ENCODE results near the gene TXNDC17.
"Not testable (repeated sequence)": the region's sequence is repeated elsewhere in the genome, so short reads cannot be mapped to it uniquely, and the experiment has no call there.

The TXNDC17 gene

DNA sequence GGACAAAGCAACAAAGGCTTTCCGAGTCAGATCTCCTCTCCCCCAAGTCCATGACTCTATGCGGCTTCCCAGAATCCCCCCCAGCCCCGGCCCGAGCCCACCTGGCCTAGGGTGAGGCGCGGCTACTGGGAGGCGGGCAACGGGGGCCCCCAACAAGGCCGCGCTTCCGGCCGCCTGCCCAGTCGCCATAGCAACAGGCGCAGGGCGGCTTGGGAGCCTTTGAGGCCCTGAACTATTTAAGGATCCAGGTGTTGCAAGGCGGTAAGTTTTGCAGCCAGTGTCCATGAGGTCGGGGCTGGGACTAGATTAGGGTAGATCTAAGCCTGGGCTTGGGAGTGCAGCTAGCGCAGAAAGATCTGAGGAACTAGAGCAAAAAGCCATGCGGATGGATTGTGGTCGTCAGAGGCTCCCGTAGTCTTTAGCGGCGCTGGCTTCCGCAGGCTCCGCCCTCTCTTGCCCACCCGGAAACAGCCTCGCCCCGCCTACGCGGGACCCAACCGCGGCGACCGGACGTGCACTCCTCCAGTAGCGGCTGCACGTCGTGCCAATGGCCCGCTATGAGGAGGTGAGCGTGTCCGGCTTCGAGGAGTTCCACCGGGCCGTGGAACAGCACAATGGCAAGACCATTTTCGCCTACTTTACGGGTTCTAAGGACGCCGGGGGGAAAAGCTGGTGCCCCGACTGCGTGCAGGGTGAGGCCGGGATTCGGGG lies at the start of gene TXNDC17, which contains the start of gene KIAA0753:
TSS of gene TXNDC17 (plus strand) at position 525 of the 711 bp plus-strand sequence. CDS start at position 548, 23 bp downstream.
TSS of gene KIAA0753 (minus strand) at position 176 of the 711 bp plus-strand sequence. CDS start 5,608 bp downstream, outside the sequence.
- DNase-seq (ENCODE audit: extremely low read depth in 1 of 2, low read depth in 1 of 2), result peak; percentile 60 to 82

DNA sequence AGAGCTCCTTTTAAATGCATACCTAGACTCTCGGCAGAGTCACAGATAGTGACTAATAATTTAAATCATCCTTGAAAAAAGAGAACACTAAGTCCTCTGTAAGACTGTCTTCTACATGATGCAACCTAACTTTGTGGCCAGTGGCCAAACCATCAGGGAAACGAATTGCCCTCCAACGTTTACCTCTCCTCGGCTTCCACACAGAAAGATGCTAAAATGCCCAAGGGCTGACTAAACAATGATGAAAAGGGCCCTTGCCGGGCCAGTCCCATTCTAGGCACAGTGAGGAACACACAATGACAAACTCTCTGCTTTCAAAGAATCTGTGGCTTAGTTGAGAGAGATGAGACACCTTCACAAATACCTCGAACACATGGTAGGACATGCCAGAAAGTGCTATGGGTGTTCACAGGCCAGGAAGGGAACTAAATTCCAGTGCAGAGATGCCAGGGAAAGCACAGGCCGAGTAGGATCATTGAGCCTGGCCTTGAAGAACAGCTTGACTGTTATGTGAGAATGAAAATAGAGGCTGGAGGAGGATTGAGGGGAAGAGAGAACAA lies 49.2 kb upstream of the TXNDC17 start:
- DNase-seq (ENCODE audit: extremely low read depth in 1 of 2, low read depth in 1 of 2), result no peak

DNA sequence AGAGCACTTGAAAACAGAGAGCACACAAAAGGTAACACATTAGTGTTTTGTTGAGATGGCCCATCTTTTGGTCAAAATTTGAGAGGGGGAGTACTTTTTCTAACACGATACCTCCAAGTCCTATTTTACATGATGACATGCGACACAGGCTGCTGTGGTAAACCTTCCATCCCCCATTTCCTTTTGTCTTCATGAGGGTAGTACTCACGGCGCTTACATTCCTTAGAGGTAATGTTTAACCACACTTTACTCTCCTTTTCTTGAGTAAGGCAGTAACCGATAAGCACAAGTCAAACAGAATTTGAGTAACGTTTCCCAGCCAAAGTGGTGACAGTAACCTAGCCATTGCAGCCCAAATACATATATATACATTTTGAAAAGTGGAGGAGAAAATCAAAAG lies 48.7 kb upstream of the TXNDC17 start:
- no peak for DNase-seq (ENCODE audit: extremely low read depth in 1 of 2, low read depth in 1 of 2)

DNA sequence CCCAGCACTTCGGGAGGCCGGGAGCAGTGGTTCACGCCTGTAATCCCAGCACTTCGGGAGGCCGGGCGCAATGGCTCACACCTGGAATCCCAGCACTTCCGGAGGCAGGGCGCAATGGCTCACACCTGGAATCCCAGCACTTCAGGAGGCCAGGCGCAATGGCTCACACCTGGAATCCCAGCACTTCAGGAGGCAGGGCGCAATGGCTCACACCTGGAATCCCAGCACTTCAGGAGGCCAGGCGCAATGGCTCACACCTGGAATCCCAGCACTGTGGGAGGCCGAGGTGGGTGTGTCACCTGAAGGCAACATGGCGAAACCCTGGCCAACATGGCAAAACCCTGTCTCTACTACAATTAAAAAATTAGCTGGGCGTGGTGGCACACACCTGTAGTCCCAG lies 47.5 kb upstream of the TXNDC17 start:
- not testable (repeated sequence) for DNase-seq (ENCODE audit: extremely low read depth in 1 of 2, low read depth in 1 of 2)

DNA sequence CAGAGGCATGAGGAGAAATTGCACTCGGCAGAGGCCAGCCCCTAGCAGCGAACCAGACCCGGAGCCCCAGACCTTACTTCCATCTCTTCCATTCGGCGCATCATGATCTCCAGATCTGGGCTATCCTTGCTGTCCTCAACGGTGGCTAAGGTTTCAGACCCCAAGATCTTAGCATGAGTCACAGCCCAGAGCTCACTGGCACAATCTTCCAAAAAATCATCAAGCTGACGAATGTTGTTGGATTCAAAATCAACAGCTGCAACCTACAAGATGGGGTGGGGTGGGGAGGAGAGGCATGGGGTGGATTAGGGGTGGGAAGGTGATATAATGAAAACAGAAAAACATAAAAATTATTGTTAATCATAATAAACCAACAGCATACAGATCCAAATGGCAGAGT lies 44.8 kb upstream of the TXNDC17 start:
- DNase-seq (ENCODE audit: extremely low read depth in 1 of 2, low read depth in 1 of 2), result no peak

DNA sequence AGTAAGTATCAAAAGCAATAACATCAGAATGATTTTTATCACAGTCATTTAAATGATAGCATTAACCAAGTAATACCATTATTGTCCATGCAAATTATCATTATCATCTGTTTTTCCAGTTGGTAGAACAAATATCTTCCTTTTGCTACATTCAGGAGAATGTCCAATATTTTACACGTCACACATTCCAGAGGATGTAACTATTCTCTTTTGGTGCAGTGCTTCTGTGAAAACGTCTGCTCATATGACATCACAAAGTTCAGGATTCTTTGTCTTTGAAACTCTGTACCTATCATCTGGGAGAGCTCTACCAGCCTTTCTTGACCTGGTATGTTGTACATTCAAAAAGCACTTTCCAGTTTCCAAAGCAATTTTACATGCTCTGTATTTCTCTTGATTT lies 44.3 kb upstream of the TXNDC17 start:
- DNase-seq (ENCODE audit: extremely low read depth in 1 of 2, low read depth in 1 of 2), result no peak

DNA sequence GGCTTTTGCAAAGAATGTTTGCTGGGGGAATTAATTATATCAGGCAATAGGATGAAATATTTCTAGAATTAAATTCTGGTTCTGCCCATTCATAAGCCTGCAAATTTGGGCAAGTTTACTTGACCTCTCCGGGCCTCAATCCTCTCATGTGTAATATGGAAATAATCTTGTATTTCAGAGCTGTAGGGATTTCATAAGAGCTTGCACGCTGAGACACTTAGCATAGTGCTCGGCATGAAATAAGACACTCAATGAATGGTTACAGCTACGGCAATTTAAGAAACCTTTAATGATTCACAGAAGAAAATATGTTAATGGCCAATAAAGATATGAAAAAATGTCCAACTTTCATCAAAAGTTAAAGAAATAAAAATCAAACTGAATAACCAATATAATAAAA lies 43.9 kb upstream of the TXNDC17 start:
- DNase-seq (ENCODE audit: extremely low read depth in 1 of 2, low read depth in 1 of 2), result no peak

DNA sequence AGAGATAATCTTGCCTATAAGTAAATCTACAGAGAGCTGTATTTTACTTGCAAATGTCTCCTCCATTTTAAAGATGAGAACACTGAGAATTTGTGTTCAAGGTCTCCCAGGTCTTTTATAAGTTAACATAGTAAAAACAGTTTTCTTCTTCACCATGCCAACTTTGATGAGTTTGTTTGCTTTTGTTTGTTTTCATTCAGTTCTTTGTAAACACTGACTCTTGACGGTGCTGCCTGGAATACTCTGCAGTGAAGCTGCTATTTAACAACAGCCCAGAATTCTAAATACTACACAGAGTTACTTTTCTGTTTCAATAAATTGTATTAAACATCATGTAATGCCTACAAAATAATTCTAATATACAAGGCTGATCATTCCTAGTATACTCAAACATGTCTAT lies 43.1 kb upstream of the TXNDC17 start:
- no peak for DNase-seq (ENCODE audit: extremely low read depth in 1 of 2, low read depth in 1 of 2)

DNA sequence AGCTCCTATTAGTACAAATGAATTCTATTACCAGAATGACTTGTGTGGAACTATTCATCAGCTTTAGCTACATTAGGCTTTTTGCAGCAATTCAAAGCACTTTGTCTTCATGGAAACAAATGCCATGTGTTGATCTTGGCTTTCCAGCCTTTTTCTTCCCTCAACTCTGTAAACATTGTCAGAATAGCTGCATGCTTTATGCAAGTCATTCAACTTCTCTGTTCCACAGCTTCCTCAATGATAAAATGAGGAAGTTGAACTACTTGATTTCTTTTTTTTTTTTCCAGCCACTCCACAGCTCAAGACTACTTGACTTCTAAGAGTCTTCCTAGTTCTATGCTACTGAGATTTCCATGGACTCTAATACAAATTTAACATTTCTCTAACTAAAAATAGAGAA lies 41.5 kb upstream of the TXNDC17 start:
- no peak for DNase-seq (ENCODE audit: extremely low read depth in 1 of 2, low read depth in 1 of 2)

DNA sequence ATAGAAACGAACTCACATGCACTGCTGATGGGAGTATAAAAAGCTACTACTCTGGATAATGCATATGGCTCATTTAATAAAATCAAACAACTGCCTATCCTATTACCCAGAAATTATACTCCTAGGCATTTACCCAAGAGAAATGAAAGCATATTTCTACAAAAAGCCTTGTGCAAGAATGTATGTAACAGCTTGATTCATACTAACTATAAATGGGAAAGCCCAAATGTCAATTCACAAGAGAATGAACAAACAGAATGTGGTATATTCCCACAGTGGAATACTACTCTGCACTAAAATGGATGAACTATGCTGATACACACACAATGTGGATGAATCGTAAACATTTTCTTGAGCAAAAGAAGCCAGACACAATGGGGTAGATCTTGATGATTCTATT lies 38.7 kb upstream of the TXNDC17 start:
- no peak for DNase-seq (ENCODE audit: extremely low read depth in 1 of 2, low read depth in 1 of 2)

DNA sequence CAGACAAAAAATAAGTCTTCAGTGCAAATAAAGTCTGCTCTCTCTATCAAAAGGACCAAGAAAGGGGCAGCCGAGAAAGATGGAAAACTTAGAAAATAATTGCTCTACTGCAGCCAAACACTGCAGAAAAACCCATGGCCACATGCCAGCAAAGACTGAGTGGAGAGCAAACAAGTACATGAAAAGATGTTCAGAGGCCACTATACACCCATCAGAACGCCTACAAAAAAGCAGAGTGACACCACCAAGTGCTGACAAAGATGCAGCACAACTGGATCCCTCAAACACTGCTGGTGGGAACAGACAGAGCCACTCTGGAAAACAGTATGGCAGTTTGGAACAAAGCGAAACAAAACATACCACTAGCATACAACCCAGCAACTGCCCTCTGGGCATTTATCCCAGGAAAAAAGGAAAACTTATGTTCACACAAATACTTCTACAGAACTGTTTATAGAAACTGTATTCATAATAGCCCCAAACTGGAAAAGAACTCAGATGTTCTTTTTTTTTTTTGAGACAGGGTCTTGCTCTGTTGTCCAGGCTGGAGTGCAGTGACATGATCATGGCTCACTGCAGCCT lies 37.0 kb upstream of the TXNDC17 start:
- DNase-seq (ENCODE audit: extremely low read depth in 1 of 2, low read depth in 1 of 2), result no peak

DNA sequence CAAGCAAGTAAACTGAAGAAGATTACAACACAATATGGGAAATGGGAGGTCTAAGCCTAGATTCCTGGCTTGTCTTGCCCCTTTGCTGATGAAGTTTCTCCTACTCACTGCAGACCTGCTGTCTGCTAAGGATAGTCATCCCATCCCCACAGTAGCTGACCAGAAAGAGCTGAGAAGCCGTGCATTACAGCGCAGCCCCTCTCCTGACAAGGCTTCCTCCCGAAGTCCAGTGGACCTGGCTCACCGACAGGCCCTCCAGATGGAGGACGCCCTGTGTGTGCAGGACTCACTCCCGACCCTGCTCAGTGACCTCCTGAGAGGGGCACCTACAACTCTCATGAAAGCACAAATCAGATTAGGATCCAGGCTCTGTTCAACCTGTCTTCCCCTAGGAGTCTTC lies 35.7 kb upstream of the TXNDC17 start:
- DNase-seq (ENCODE audit: extremely low read depth in 1 of 2, low read depth in 1 of 2), result no peak

DNA sequence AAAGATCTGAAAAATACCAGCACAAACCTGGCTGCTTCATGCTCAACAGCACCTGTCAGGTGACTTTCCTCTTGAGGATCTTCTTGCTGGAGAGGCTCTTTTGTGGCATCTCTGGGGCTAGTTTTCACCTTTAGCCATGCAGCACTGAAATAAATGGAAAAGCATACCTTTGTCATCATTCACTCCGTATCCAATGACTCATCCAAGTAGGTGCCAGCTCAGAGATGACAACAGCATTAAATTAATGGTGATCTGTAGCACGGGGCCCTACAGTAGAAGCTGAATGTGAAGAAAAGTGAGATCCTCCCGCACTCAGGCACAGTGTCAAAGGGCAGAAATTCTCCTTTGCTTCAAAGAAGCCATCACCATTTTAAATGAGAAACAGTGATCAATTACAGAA lies 32.5 kb upstream of the TXNDC17 start:
- DNase-seq (ENCODE audit: extremely low read depth in 1 of 2, low read depth in 1 of 2), result no peak

DNA sequence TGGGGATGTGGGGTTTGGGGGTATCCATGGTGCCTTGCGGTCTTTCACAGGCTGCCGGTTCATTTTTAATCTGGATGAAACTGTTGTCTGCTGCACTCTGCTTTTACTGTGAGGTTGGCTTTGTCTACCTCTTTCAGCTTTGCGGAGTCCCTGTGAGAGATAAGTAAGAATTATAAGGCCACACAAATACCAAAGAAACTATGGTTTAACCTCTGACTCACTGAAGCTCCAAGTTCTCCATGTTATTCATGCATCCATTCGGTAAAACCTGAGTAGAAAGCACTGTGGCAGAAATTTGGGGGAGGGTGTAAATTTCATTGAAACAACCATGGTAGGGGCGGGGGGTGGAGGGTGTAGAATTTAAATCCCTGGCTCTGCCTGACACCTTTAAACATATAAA lies 30.8 kb upstream of the TXNDC17 start:
- DNase-seq (ENCODE audit: extremely low read depth in 1 of 2, low read depth in 1 of 2), result no peak

DNA sequence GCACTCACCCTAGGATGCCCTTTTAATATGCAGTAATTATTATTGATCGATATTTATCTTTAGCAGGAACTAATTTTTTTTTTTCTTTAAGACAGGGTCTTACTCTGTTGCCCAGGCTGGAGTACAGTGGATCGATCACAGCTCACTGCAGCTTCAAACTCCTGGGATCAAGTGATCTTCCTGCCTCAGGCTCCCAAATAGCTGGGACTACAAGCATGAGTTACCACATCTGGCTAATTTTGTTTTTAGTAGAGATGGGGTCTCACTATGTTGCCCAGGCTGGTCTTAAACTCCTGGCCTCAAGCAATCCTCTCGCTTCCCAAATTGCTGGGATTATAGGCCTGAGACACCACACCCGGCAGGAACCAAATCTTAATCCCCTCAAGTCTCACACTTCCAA lies 29.6 kb upstream of the TXNDC17 start:
- no peak for DNase-seq (ENCODE audit: extremely low read depth in 1 of 2, low read depth in 1 of 2)

DNA sequence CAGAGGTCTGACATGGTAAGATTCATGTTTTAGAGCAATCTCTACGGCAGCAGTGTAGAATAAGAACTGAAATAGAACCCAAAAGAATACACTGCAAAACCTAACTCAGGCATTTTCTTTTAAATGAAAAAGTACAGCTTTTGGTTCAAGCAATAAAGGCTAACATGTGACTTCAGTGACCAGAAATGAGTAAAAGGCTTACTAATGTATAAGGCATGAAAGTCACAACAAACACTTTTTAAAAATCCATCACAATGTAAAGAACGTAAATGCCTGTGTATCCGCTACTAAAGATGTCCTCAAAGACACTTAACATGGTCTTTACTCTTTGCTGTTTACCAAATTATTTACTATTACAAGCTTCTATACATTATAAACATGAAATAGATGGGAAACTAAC lies 16.9 kb upstream of the TXNDC17 start:
- DNase-seq (ENCODE audit: extremely low read depth in 1 of 2, low read depth in 1 of 2), result no peak

DNA sequence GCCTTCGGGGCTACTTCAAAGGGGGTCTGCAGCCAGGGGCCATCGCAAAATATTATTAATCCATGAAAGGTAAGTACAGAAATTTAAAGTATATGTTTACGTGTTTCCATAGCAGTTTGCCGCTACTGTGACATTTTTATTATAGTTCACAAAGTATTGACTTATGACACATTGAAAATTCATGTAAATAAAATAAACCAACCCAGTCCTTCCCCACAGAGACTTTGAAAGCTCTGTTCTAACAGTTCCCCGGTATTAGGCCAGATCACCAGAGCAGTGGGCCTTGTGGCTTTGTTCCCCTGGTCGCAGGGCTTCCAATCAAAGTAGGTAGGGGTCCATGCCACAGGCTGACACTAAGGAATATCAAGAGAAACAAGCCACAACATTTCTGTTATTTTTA lies 14.2 kb upstream of the TXNDC17 start:
- no peak for DNase-seq (ENCODE audit: extremely low read depth in 1 of 2, low read depth in 1 of 2)

DNA sequence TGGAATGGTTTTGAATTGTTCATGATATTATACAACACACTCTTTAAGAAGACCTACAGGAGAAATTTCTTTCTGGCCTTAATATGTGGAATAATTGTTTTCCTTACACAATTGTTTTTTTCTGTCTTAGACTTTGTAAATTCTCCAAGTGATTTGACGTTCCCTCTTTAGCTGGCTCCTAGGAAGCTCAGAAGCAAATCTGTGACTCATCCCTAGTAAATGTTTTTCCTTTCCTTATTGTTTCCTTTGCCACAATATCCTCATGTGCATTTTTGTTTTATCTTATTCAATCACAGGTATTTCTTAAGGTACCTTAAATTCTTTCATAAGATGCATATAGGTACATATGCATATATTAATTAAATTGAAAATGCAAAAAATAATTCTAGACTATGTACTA lies 13.8 kb upstream of the TXNDC17 start:
- no peak for DNase-seq (ENCODE audit: extremely low read depth in 1 of 2, low read depth in 1 of 2)

DNA sequence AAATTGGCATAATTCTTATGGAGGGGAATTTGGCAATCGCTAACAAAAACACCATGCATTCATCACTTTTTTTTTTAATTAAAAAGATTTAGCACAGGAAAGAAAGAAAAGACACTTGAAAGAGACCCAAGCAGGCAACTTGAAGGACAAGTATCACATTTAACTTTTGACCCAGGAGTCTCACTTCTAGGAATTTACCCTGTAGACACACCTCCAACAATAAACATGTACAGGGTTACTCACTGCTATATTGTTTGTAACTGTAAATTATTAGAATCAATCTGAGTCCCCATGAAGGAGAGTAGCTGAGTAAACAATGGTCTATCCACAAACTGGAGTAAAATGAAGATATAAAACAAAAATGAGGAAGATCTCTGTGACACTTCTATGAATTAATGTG lies 10.5 kb upstream of the TXNDC17 start:
- no peak for DNase-seq (ENCODE audit: extremely low read depth in 1 of 2, low read depth in 1 of 2)

DNA sequence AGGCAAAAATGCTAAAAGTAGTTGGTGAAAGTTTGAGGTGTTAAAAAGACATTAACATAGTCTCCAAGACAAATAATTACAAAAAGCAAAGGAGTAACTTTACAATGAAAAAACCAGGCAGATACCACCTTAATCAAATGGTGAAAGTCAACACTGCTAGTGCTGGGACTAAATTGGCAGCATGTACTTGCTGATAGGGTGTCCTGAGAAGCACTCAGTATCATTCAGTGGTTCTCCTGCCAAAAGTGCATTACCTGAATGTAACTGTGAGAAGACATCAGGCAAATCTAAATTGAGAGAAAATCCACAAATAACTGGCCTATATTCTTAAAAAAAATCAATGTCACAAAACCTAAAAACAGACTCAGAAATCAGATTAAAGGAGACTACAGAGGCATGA lies 8.3 kb upstream of the TXNDC17 start:
- DNase-seq (ENCODE audit: extremely low read depth in 1 of 2, low read depth in 1 of 2), result no peak

DNA sequence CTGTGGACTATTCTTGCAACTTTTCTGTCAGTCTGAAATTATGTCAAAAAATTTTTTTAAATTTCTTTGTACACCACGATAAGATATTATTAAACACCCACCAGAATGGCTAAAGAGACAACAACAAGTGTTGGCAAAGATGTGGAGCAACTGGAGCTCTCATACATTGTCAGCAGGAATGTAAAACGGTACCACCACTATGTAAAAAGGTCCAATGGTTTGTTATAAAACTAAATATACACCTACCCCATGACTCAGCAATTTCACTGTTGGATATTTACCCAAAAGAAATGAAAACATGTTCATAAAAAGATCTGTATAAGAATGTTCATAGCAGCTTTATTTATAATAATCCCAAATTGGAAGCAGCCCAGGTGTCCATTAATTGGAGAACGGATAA lies 7.6 kb upstream of the TXNDC17 start:
- no peak for DNase-seq (ENCODE audit: extremely low read depth in 1 of 2, low read depth in 1 of 2)

DNA sequence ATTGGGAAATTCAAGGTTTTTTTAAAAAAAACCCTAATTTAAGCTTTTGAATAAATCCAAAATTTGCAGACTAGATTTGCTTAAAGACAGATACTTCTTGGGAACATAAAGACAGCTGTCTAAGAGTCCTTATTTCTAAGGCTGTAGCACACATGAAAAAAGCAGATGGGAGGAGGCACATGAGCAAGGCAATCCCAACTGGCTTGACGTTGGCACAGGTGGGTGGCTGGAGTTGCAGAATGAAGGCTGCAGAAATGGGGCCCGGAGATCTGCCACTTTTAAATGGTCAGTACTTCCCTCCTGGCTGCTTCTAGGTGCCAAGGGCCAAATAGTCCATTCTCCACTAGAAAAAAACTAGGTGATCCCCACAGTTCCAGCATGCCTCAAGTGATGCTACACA lies 4.8 kb upstream of the TXNDC17 start:
- DNase-seq (ENCODE audit: extremely low read depth in 1 of 2, low read depth in 1 of 2), result no peak

Data from activated CD8-positive, alpha-beta memory T cell treated with anti-CD3 and anti-CD28 coated beads for 1 hour (primary cell).